ENCODE results near the gene IFNA16. TPM values are rescaled to one million over a fixed set of nuclear protein-coding genes. Genes with fewer than 3 reads are reported as not detected.
"Not testable (repeated sequence)": the region's sequence is repeated elsewhere in the genome, so short reads cannot be mapped to it uniquely, and the experiment has no call there.

IFNA16 gene
- not detected for total RNA-seq
- polyA plus RNA-seq = not detected

DNA sequence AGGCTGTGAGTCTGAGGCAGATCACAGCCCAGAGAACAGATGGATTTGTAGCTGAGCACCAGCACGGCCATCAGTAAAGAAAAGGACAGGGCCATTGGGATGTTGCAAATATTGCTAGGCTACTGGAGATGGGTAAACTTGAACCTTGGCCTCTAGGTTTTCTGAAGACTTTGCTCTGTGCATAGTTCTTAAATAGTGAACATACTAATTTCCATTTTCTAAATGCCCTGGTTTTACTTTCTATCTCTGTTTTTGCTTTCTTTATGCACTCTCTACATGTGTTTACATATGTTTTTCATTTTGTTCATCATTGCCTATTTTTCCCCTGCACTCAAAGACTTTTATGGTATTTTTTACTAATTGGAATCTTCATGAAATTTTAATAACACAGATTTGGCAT is at the start of gene IFNA16:
Gene IFNA16 (minus strand): TSS at position 101 of the 400 bp plus-strand sequence. CDS start 6 bp downstream, at position 95.
- DNase-seq; H3K36me3 ChIP-seq; H3K9me3 ChIP-seq; H3K4me3 ChIP-seq; H3K27ac ChIP-seq; H3K27me3 ChIP-seq; intact Hi-C loops (cut with DNase I); H3K4me1 ChIP-seq: not testable (repeated sequence)
- WGBS, 2 donors = 56 to 89% methylated on average over 1 of the region's 1 CpG

DNA sequence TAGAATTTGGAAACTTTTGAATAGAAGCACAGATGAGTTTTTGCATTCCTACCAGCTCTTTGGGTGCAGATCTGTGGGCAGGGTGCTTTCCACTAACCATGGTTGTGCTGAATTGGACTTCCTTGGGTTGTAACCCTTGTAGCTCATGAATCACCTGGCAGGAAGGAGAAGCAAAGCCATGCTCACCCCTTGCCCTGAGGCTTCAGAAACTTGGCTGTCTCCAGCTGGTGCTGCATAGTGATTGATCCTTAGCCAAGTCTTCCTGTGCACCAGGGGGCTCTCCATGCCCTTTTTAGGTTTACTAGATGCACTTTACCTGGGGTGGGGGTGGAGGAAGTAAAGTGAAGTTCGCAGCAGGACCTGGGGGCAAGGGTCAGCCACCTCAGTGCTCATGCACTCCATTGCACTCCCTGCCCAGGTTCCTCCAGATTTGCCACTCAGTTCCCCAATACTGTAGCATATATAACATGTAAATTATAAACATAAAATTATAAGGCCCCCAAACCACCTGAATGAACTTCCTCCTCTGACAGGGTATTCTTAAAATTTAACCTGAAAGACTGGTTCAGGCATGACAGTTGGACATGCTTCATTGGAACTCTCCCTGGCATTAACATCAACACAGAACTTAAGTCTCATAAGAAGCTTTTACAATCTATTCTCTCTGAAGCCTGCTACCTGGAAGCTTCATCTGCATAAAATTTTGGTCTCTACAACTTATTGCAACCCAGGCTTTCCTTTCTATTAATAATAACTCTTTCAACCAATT is 48.5 kb upstream of the IFNA16 start:
- H3K9me3 ChIP-seq = no peaks in the 10 kb centered on the region
- intact Hi-C loops (cut with DNase I) = no loop called here
- H3K4me1 ChIP-seq = no peaks in the 10 kb centered on the region
- WGBS, 2 donors = 14 to 48% methylated on average over 1 of the region's 1 CpG
- H3K36me3 ChIP-seq = no peaks in the 10 kb centered on the region
- no peak for DNase-seq
- no peak overlapping the region for H3K4me3 ChIP-seq
- TF ChIP-seq EP300 (IDR thresholded peaks at IDR 0.05) (no peak), POLR2A (IDR thresholded peaks at IDR 0.05) (no peak), POLR2AphosphoS5 (IDR thresholded peaks at IDR 0.05) (no peak)
- TF ChIP-seq, protein P1, sequence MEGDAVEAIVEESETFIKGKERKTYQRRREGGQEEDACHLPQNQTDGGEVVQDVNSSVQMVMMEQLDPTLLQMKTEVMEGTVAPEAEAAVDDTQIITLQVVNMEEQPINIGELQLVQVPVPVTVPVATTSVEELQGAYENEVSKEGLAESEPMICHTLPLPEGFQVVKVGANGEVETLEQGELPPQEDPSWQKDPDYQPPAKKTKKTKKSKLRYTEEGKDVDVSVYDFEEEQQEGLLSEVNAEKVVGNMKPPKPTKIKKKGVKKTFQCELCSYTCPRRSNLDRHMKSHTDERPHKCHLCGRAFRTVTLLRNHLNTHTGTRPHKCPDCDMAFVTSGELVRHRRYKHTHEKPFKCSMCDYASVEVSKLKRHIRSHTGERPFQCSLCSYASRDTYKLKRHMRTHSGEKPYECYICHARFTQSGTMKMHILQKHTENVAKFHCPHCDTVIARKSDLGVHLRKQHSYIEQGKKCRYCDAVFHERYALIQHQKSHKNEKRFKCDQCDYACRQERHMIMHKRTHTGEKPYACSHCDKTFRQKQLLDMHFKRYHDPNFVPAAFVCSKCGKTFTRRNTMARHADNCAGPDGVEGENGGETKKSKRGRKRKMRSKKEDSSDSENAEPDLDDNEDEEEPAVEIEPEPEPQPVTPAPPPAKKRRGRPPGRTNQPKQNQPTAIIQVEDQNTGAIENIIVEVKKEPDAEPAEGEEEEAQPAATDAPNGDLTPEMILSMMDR (IDR thresholded peaks at IDR 0.05) = no peak
- no peak overlapping the region for H3K27ac ChIP-seq
- no peaks in the 10 kb centered on the region for H3K27me3 ChIP-seq

DNA sequence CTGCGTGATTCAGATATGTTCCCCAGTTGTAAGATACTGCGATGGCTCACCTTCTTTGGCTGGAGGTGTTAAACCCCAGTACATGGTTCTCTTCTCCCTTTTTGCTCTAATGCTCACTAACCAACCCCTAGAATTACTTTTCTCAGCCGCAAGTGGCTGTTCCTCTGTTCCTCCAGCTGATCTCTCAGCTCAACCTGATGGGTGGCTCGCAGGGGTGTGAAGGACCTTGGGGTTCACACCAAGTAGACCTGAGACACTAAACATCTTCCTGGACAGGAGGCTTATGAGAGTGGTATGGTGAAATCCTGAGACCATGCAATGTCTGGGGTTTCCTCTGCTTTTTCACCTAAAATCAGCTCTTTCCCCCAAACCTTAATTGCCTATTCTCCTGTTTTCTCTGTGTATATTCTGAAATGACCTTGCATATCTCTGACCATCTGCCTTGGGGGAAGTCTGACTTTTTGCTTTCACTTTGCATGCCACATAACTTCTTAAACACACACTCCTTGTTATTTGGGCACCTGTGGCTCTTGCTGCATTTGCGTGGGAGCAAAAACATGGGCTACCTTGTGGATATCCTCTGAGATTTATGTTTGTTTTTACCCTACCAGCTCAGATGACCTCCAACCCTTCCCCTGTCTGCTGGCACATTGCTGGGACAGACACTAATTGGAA is 38.6 kb upstream of the IFNA16 start:
- no peak overlapping the region for H3K4me3 ChIP-seq
- intact Hi-C loops (cut with DNase I) = no loop called here
- H3K27ac ChIP-seq = no peak overlapping the region
- WGBS, 2 donors = 75 to 84% methylated on average over 5 of the region's 5 CpGs
- DNase-seq = no peak
- TF ChIP-seq EP300 (IDR thresholded peaks at IDR 0.05) = no peak
- no peaks in the 10 kb centered on the region for H3K4me1 ChIP-seq
- H3K27me3 ChIP-seq = no peaks in the 10 kb centered on the region
- no peaks in the 10 kb centered on the region for H3K9me3 ChIP-seq
- H3K36me3 ChIP-seq = no peaks in the 10 kb centered on the region

DNA sequence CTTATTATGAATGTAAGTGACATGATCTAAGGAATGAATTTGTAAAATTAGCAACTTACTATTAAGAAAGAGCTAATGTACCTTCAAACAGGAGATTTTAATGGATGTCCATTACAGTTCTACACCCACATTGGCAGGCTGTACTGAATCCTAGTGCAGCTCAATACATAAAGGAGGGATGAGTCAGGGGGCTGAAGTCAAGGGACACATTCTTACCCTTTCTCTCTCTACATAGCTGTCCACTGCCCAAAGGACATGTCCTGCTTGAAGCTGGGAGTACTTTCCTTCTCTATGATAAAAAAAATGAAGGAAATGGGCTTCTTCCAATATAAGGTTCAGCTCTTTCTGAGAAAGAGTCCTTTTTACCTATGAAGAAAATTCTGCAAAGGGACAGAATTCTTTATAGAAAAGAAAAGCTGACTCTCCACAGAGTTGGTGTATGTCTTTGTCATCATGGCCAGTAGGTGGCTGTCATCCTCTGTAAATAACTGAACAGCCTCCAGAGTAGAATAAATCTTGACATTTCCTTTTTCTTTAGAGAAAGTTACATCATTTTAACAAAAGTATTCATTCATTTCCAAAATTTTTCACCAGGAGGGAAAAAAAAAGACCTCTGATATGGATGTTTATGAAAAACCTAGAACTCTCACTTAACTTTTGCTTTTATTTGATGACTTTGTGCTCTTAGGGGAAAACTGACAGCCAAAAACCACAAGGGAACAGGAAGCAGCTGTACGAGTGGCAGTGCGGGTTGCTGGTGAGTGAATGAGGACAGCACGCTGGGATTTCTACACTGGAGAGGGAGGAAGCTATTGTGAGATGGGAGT is 35.8 kb upstream of the IFNA16 start:
- intact Hi-C loops (cut with DNase I) = no loop called here
- WGBS, 2 donors = 0 to 1% methylated on average over 3 of the region's 3 CpGs
- Histone ChIP-seq H3K4me1 (no peaks in the 10 kb centered on the region), H3K27me3 (no peaks in the 10 kb centered on the region), H3K9me3 (no peaks in the 10 kb centered on the region), H3K27ac (no peak overlapping the region), H3K36me3 (no peaks in the 10 kb centered on the region), H3K4me3 (no peak overlapping the region)
- TF ChIP-seq, protein P1 (IDR thresholded peaks at IDR 0.05) = peak in 2 of 4 experiments; percentile 9 to 20
- TF ChIP-seq POLR2AphosphoS5 (IDR thresholded peaks at IDR 0.05) (no peak), EP300 (IDR thresholded peaks at IDR 0.05) (no peak), POLR2A (IDR thresholded peaks at IDR 0.05) (no peak)
- no peak for DNase-seq

DNA sequence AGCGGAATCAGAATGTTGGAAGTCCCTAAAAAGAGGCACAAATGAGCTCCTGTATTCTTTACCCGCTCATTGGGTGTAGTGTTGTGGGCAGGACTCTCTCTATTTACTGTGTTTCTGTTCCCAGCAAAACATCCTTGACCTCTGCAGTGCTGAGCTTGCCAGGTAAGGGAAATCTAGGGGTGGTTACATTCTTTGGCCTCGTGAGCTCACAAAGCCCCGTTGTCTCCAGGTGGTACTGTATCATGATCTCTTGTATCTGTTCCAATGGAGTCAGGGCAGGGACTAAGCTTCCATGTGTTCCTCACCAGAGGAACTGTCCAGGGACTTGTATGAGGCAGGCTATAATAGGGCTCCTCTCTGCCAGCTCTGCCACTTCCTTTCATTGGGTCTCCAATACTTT is 34.5 kb upstream of the IFNA16 start:
- Histone ChIP-seq H3K36me3 (no peaks in the 10 kb centered on the region), H3K9me3 (no peaks in the 10 kb centered on the region), H3K4me1 (no peaks in the 10 kb centered on the region), H3K27ac (no peak overlapping the region), H3K4me3 (no peak overlapping the region), H3K27me3 (no peaks in the 10 kb centered on the region)
- TF ChIP-seq POLR2A (IDR thresholded peaks at IDR 0.05) (no peak), EP300 (IDR thresholded peaks at IDR 0.05) (no peak), POLR2AphosphoS5 (IDR thresholded peaks at IDR 0.05) (no peak)
- TF ChIP-seq, protein P1 (IDR thresholded peaks at IDR 0.05) = no peak
- intact Hi-C loops (cut with DNase I) = no loop called here
- DNase-seq = no peak
- 38 to 72% methylated on average over 4 of the region's 4 CpGs for WGBS, 2 donors

Data from sigmoid colon (tissue), 7 donors.